ENCODE results near the gene ZNF407. TPM values are rescaled to one million over a fixed set of nuclear protein-coding genes. Genes with fewer than 3 reads are reported as not detected.

The ZNF407 gene
- total RNA-seq, 5 donors from 2014 or later (not counting 1 experiment from before 2014, with no cell fraction given), result 22.9 to 37.4 (median 24.4) TPM

- POLR2A ChIA-PET, result no interaction called here
- no peak overlapping the region for H3K27ac Mint-ChIP-seq
These were observed 506.8 kb downstream of the ZNF407 start for GRCh38 chr18:75104483-75104882.

GRCh38 chr18:75105551-75106254 lies 508.0 kb downstream of the ZNF407 start:
- H3K27ac Mint-ChIP-seq, result no peak overlapping the region
- no peak overlapping the region for H3K4me3 ChIP-seq (ENCODE audit: control insufficient read depth in 1 of 2, extremely low read depth in 1 of 2, low read length in 1 of 2)
- H3K36me3 Mint-ChIP-seq, result peaks cover 4% of the 10 kb centered on the region
- H3K4me1 Mint-ChIP-seq, result no peaks in the 10 kb centered on the region
- peaks cover 4 to 7% of the 10 kb centered on the region in 2 donors for H3K27me3 Mint-ChIP-seq
- CTCF ChIA-PET, result no interaction called here
- POLR2A ChIA-PET, result no interaction called here
- peaks cover 0 to 24% of the 10 kb centered on the region in 2 experiments for H3K27me3 ChIP-seq (replicated peaks in 1 of 2; ENCODE audit: control insufficient read depth in 2 of 2, extremely low read depth in 1 of 2, insufficient read depth in 2 of 2, low read length in 1 of 2)
- no peaks in the 10 kb centered on the region for H3K4me1 ChIP-seq (ENCODE audit: control insufficient read depth in 1 of 2, extremely low read depth in 1 of 2, insufficient read depth in 2 of 2, low read length in 2 of 2)
- H3K9me3 ChIP-seq, result no peaks in the 10 kb centered on the region
- DNase-seq (no peak), ATAC-seq (replicated peaks in 1 of 4) (no peak)
- H3K4me3 Mint-ChIP-seq, result no peak overlapping the region
- H3K36me3 ChIP-seq (ENCODE audit: control insufficient read depth in 2 of 2, extremely low read depth in 1 of 2, insufficient read depth in 1 of 2, low read length in 1 of 2), result no peaks in the 10 kb centered on the region
- no peak overlapping the region for H3K27ac ChIP-seq (ENCODE audit: low read length)
- 81% methylated on average over 3 of the region's 15 CpGs for WGBS (ENCODE audit: insufficient coverage)
- H3K9me3 Mint-ChIP-seq, result peaks cover 0 to 8% (median 5%) of the 10 kb centered on the region in 3 donors

More at GRCh38 chr18:75104483-75104882, 506.8 kb downstream of the ZNF407 start:
- H3K9me3 Mint-ChIP-seq, result peaks cover 0 to 8% (median 5%) of the 10 kb centered on the region in 3 donors
- ATAC-seq (replicated peaks in 1 of 4), result no peak
- peaks cover 4% of the 10 kb centered on the region for H3K36me3 Mint-ChIP-seq
- no peak for DNase-seq
- Histone ChIP-seq H3K9me3 (no peaks in the 10 kb centered on the region), H3K36me3 (ENCODE audit: control insufficient read depth in 2 of 2, extremely low read depth in 1 of 2, insufficient read depth in 1 of 2, low read length in 1 of 2) (no peaks in the 10 kb centered on the region), H3K27me3 (replicated peaks in 1 of 2; ENCODE audit: control insufficient read depth in 2 of 2, extremely low read depth in 1 of 2, insufficient read depth in 2 of 2, low read length in 1 of 2) (peaks cover 0 to 25% of the 10 kb centered on the region in 2 experiments), H3K4me3 (ENCODE audit: control insufficient read depth in 1 of 2, extremely low read depth in 1 of 2, low read length in 1 of 2) (no peak overlapping the region), H3K4me1 (ENCODE audit: control insufficient read depth in 1 of 2, extremely low read depth in 1 of 2, insufficient read depth in 2 of 2, low read length in 2 of 2) (no peaks in the 10 kb centered on the region), H3K27ac (ENCODE audit: low read length) (no peak overlapping the region)
- WGBS (ENCODE audit: insufficient coverage), result 92% methylated on average over 9 of the region's 15 CpGs
- H3K4me1 Mint-ChIP-seq, result no peaks in the 10 kb centered on the region
- CTCF ChIA-PET, result no interaction called here
- no peak overlapping the region for H3K4me3 Mint-ChIP-seq
- H3K27me3 Mint-ChIP-seq, result peaks cover 4 to 11% of the 10 kb centered on the region in 2 donors

GRCh38 chr18:75106746-75107145 lies 509.1 kb downstream of the ZNF407 start:
- Histone ChIP-seq H3K27me3 (replicated peaks in 1 of 2; ENCODE audit: control insufficient read depth in 2 of 2, extremely low read depth in 1 of 2, insufficient read depth in 2 of 2, low read length in 1 of 2) (peaks cover 0 to 22% of the 10 kb centered on the region in 2 experiments), H3K4me1 (ENCODE audit: control insufficient read depth in 1 of 2, extremely low read depth in 1 of 2, insufficient read depth in 2 of 2, low read length in 2 of 2) (no peaks in the 10 kb centered on the region), H3K9me3 (no peaks in the 10 kb centered on the region), H3K27ac (ENCODE audit: low read length) (no peak overlapping the region), H3K36me3 (ENCODE audit: control insufficient read depth in 2 of 2, extremely low read depth in 1 of 2, insufficient read depth in 1 of 2, low read length in 1 of 2) (no peaks in the 10 kb centered on the region), H3K4me3 (ENCODE audit: control insufficient read depth in 1 of 2, extremely low read depth in 1 of 2, low read length in 1 of 2) (no peak overlapping the region)
- Mint-ChIP-seq H3K36me3 (peaks cover 2% of the 10 kb centered on the region), H3K4me3 (no peak overlapping the region), H3K27me3 (peaks cover under 1 to 3% of the 10 kb centered on the region in 2 donors), H3K4me1 (no peaks in the 10 kb centered on the region), H3K27ac (no peak overlapping the region), H3K9me3 (peaks cover 0 to 4% (median under 1%) of the 10 kb centered on the region in 3 donors)
- DNase-seq (no peak), ATAC-seq (replicated peaks in 1 of 4) (no peak)
- POLR2A ChIA-PET, result no interaction called here
- CTCF ChIA-PET, result interaction anchor here in 1 of 2 donors (0.6 kb wide), 1 partner anchor 623 kb away, joined by 3 read pairs; no protein-coding TSS in a partner anchor
- WGBS (ENCODE audit: insufficient coverage), result 95% methylated on average over 10 of the region's 13 CpGs

GRCh38 chr18:75107196-75107930 lies 509.7 kb downstream of the ZNF407 start:
- peaks cover 0 to 23% of the 10 kb centered on the region in 2 experiments for H3K27me3 ChIP-seq (replicated peaks in 1 of 2; ENCODE audit: control insufficient read depth in 2 of 2, extremely low read depth in 1 of 2, insufficient read depth in 2 of 2, low read length in 1 of 2)
- H3K4me3 Mint-ChIP-seq, result no peak overlapping the region
- 84% methylated on average over 14 of the region's 19 CpGs for WGBS (ENCODE audit: insufficient coverage)
- no peaks in the 10 kb centered on the region for H3K4me1 ChIP-seq (ENCODE audit: control insufficient read depth in 1 of 2, extremely low read depth in 1 of 2, insufficient read depth in 2 of 2, low read length in 2 of 2)
- no peaks in the 10 kb centered on the region for H3K4me1 Mint-ChIP-seq
- CTCF ChIA-PET, result interaction anchor here in 1 of 2 donors (0.6 kb wide), 1 partner anchor 622 kb away, joined by 3 read pairs; no protein-coding TSS in a partner anchor
- H3K27ac Mint-ChIP-seq, result no peak overlapping the region
- no peaks in the 10 kb centered on the region for H3K9me3 ChIP-seq
- H3K36me3 ChIP-seq (ENCODE audit: control insufficient read depth in 2 of 2, extremely low read depth in 1 of 2, insufficient read depth in 1 of 2, low read length in 1 of 2), result no peaks in the 10 kb centered on the region
- no peak overlapping the region for H3K4me3 ChIP-seq (ENCODE audit: control insufficient read depth in 1 of 2, extremely low read depth in 1 of 2, low read length in 1 of 2)
- H3K36me3 Mint-ChIP-seq, result no peaks in the 10 kb centered on the region
- no peaks in the 10 kb centered on the region for H3K9me3 Mint-ChIP-seq
- H3K27me3 Mint-ChIP-seq, result peaks cover 0 to 2% of the 10 kb centered on the region in 2 donors
- DNase-seq (no peak), ATAC-seq (replicated peaks in 1 of 4) (no peak)
- H3K27ac ChIP-seq (ENCODE audit: low read length), result no peak overlapping the region
- POLR2A ChIA-PET, result no interaction called here

GRCh38 chr18:75107931-75108276 lies 510.2 kb downstream of the ZNF407 start:
- H3K27ac Mint-ChIP-seq, result peak overlapping the region in 1 of 2 donors; percentile 29
- Histone ChIP-seq H3K27me3 (replicated peaks in 1 of 2; ENCODE audit: control insufficient read depth in 2 of 2, extremely low read depth in 1 of 2, insufficient read depth in 2 of 2, low read length in 1 of 2) (peaks cover 0 to 25% of the 10 kb centered on the region in 2 experiments), H3K4me1 (ENCODE audit: control insufficient read depth in 1 of 2, extremely low read depth in 1 of 2, insufficient read depth in 2 of 2, low read length in 2 of 2) (no peaks in the 10 kb centered on the region), H3K4me3 (ENCODE audit: control insufficient read depth in 1 of 2, extremely low read depth in 1 of 2, low read length in 1 of 2) (no peak overlapping the region), H3K36me3 (ENCODE audit: control insufficient read depth in 2 of 2, extremely low read depth in 1 of 2, insufficient read depth in 1 of 2, low read length in 1 of 2) (no peaks in the 10 kb centered on the region), H3K27ac (ENCODE audit: low read length) (no peak overlapping the region), H3K9me3 (no peaks in the 10 kb centered on the region)
- H3K4me3 Mint-ChIP-seq, result no peak overlapping the region
- H3K27me3 Mint-ChIP-seq, result peaks cover 0 to 2% of the 10 kb centered on the region in 2 donors
- WGBS (ENCODE audit: insufficient coverage), result 77% methylated on average over 8 of the region's 8 CpGs
- H3K4me1 Mint-ChIP-seq, result no peaks in the 10 kb centered on the region
- H3K36me3 Mint-ChIP-seq, result no peaks in the 10 kb centered on the region
- no peak for ATAC-seq (replicated peaks in 1 of 4)
- ChIA-PET POLR2A (no interaction called here), CTCF (no interaction called here)
- H3K9me3 Mint-ChIP-seq, result no peaks in the 10 kb centered on the region
- no peak for DNase-seq

GRCh38 chr18:75108579-75109318 lies 511.1 kb downstream of the ZNF407 start:
- CTCF ChIA-PET, result no interaction called here
- peaks cover 0 to 2% of the 10 kb centered on the region in 2 donors for H3K27me3 Mint-ChIP-seq

More at GRCh38 chr18:75108579-75109318, 511.1 kb downstream of the ZNF407 start:
- Histone ChIP-seq H3K36me3 (ENCODE audit: control insufficient read depth in 2 of 2, extremely low read depth in 1 of 2, insufficient read depth in 1 of 2, low read length in 1 of 2) (no peaks in the 10 kb centered on the region), H3K9me3 (no peaks in the 10 kb centered on the region), H3K4me3 (ENCODE audit: control insufficient read depth in 1 of 2, extremely low read depth in 1 of 2, low read length in 1 of 2) (no peak overlapping the region), H3K27ac (ENCODE audit: low read length) (no peak overlapping the region), H3K27me3 (replicated peaks in 1 of 2; ENCODE audit: control insufficient read depth in 2 of 2, extremely low read depth in 1 of 2, insufficient read depth in 2 of 2, low read length in 1 of 2) (peaks cover 0 to 25% of the 10 kb centered on the region in 2 experiments), H3K4me1 (ENCODE audit: control insufficient read depth in 1 of 2, extremely low read depth in 1 of 2, insufficient read depth in 2 of 2, low read length in 2 of 2) (no peaks in the 10 kb centered on the region)
- Mint-ChIP-seq H3K4me3 (no peak overlapping the region), H3K36me3 (no peaks in the 10 kb centered on the region), H3K4me1 (no peaks in the 10 kb centered on the region), H3K9me3 (no peaks in the 10 kb centered on the region), H3K27ac (no peak overlapping the region)
- ATAC-seq (replicated peaks in 1 of 4), result no peak
- WGBS (ENCODE audit: insufficient coverage), result 84% methylated on average over 12 of the region's 20 CpGs
- POLR2A ChIA-PET, result no interaction called here
- no peak for DNase-seq
